Amygdala (tissue), 56 donors: ENCODE data around the gene CDH12.
A peak's percentile ranks its signal among the peaks of the same experiment; 100 is the strongest.
"Not testable (repeated sequence)": the region's sequence is repeated elsewhere in the genome, so short reads cannot be mapped to it uniquely, and the experiment has no call there.

Source experiments
- DNase-seq, 56 donors: peaks; one replicate each; lab custom pipeline; 2025; lab: John Stamatoyannopoulos, UW

CDH12 gene

GRCh38 chr5:22480305-22480704 is 372.8 kb downstream of the CDH12 start:
- no peak for DNase-seq

GRCh38 chr5:22473886-22474285 is 379.3 kb downstream of the CDH12 start:
- no peak for DNase-seq

GRCh38 chr5:22471154-22471553 is 382.0 kb downstream of the CDH12 start:
- no peak for DNase-seq

GRCh38 chr5:22470408-22470807 is 382.7 kb downstream of the CDH12 start:
- DNase-seq = no peak

- DNase-seq = no peak
Measured at GRCh38 chr5:22465616-22466015, 387.5 kb downstream of the CDH12 start.

- no peak for DNase-seq
Measured at GRCh38 chr5:22465177-22465576, 388.0 kb downstream of the CDH12 start.

GRCh38 chr5:22460189-22460588 is 393.0 kb downstream of the CDH12 start:
- no peak for DNase-seq

GRCh38 chr5:22432905-22433304 is 420.2 kb downstream of the CDH12 start:
- no peak for DNase-seq

GRCh38 chr5:22431840-22432239 is 421.3 kb downstream of the CDH12 start:
- no peak for DNase-seq

GRCh38 chr5:22431406-22431805 is 421.7 kb downstream of the CDH12 start:
- DNase-seq = no peak

- DNase-seq = no peak
Measured at GRCh38 chr5:22411554-22412349, 441.4 kb downstream of the CDH12 start.

GRCh38 chr5:22391956-22392355 is 461.2 kb downstream of the CDH12 start:
- DNase-seq = no peak

- DNase-seq = no peak
Measured at GRCh38 chr5:22390888-22391287, 462.3 kb downstream of the CDH12 start.

- no peak for DNase-seq
Measured at GRCh38 chr5:22372826-22373660, 480.1 kb downstream of the CDH12 start.

GRCh38 chr5:22372376-22372775 is 480.8 kb downstream of the CDH12 start:
- peak in 20 of 56 donors; percentile 1 to 76 (median 20) for DNase-seq

GRCh38 chr5:22354956-22355355 is 498.2 kb downstream of the CDH12 start:
- no peak for DNase-seq

GRCh38 chr5:22352493-22352892 is 500.7 kb downstream of the CDH12 start:
- DNase-seq = no peak

- DNase-seq = no peak
Measured at GRCh38 chr5:22351178-22351577, 502.0 kb downstream of the CDH12 start.

- no peak for DNase-seq
Measured at GRCh38 chr5:22348027-22348426, 505.1 kb downstream of the CDH12 start.

GRCh38 chr5:22344000-22344399 is 509.1 kb downstream of the CDH12 start:
- no peak for DNase-seq

- no peak for DNase-seq
Measured at GRCh38 chr5:22341406-22341805, 511.7 kb downstream of the CDH12 start.

- DNase-seq = not testable (repeated sequence)
Measured at GRCh38 chr5:22332949-22333348, 520.2 kb downstream of the CDH12 start.
